H1 (cell line): ENCODE data around the gene EXD3. TPM values are rescaled to one million over a fixed set of nuclear protein-coding genes. Genes with fewer than 3 reads are reported as not detected.

Experiments
- BACH1 ChIP-seq: IDR thresholded peaks from 2 replicates; pipeline ENCODE4 v1.6.1; 2012; ENCODE audit warnings: low read length, improper control_type of control experiment
- CHD1 ChIP-seq: IDR thresholded peaks from 2 replicates; pipeline ENCODE4 v1.6.1; 2012; ENCODE audit warnings: low read depth, low read length, improper control_type of control experiment
- FOSL1 ChIP-seq: IDR thresholded peaks from 2 replicates; pipeline ENCODE4 v1.6.1; 2011; ENCODE audit warnings: mild to moderate bottlenecking, low read depth, low read length, moderate library complexity; ENCODE audit not compliant: insufficient read depth
- GTF2F1 ChIP-seq: IDR thresholded peaks from 2 replicates; pipeline ENCODE4 v1.6.1; 2012; ENCODE audit warnings: low read depth, low read length, improper control_type of control experiment, borderline replicate concordance
- MAX ChIP-seq: IDR thresholded peaks from 2 replicates; pipeline ENCODE4 v1.6.1; 2012; ENCODE audit warnings: inconsistent platforms
- NRF1 ChIP-seq: IDR thresholded peaks from 2 replicates; pipeline ENCODE4 v1.6.1; 2011; ENCODE audit warnings: mild to moderate bottlenecking, low read depth, low read length, improper control_type of control experiment
- POLR2AphosphoS5 ChIP-seq: IDR thresholded peaks from 2 replicates; pipeline ENCODE4 v1.6.1; 2011; ENCODE audit warnings: low read depth, low read length
- SP2 ChIP-seq: IDR thresholded peaks from 2 replicates; pipeline ENCODE4 v1.6.1; 2012; ENCODE audit warnings: mild to moderate bottlenecking, low read length, inconsistent platforms
- polyA plus RNA-seq, 7 experiments: library from polyadenylated mRNA; depleted of rRNA in 3 of 7; stranded (reverse) in 5 of 7; unstranded in 2 of 7; fragments of >200 nt in 5 of 7; fragments of 200-250 nt in 2 of 7; gene quantifications; 1 replicate in 5 of 7; 2 replicates in 1 of 7; 4 replicates in 1 of 7; pipeline versions ENCODE4 v1.2.1 to v1.2.3, GENCODE V29; 2011 to 2013; ENCODE audit warnings: missing spikeins in 2 of 7, mixed read lengths in 2 of 7
- total RNA-seq: library from RNA; stranded (reverse); fragmentation: NEBNext Ultra II Directional; extraction: Animal tissue kit (Norgen Biotek cat#: 25700); gene quantifications from 2 replicates; pipeline ENCODE4 v1.2.1, GENCODE V29; 2021

The EXD3 gene
- total and polyA plus RNA-seq, 2 of the 8 experiments (the other 6 are each of a cell fraction or from before 2014, with no cell fraction given) = 7.2 to 9.4 TPM

- TF ChIP-seq POLR2AphosphoS5 (no peak), BACH1 (no peak), NRF1 (no peak), SP2 (no peak), FOSL1 (no peak), MAX (no peak), GTF2F1 (no peak), CHD1 (no peak)
Measured at GRCh38 chr9:137315581-137316011, 107.4 kb downstream of the EXD3 start (continued).
